ENCODE data around the gene C1QC.

Gene C1QC

DNA sequence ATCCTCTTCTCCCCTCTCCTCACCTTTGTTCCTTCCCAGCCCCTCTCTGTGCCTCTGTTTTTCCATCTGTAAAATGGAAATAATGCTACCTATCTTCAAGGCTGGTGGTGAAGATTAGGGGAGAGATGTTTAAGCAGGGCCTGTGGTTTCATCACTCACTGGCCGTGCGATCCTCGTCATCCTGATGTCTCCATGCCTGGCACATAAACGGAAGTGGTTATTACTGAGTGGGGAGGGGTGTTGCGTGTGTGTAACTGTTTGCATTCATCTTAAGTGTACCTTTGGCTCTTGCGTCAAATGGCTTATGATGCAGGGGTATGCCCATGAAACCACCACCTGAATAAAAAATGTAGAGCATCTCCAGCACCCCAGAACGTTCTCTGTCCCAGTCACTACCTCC lies 24.2 kb upstream of the C1QC start:
- no peak for DNase-seq (ENCODE audit: low read depth, low spot score)

DNA sequence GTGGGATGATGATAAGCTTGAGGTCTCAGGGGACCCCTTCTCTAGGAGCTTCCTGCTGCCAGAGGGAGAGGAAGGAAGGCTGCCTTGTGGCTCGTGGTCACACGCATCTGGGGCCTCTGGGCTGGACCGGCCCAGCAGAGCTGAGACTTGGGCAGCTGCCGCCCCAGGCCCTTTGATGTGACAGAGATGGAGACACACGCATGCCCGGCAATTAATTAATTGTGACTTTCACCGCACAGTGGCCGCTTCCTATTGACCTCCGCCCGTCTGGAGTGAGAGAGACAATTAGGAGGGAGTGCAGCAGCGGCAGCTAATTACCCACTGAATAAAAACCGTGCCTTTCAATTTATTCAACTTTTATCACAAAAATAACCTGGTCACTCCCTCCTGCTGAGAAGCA lies 23.6 kb upstream of the C1QC start:
- no peak for DNase-seq (ENCODE audit: low read depth, low spot score)

DNA sequence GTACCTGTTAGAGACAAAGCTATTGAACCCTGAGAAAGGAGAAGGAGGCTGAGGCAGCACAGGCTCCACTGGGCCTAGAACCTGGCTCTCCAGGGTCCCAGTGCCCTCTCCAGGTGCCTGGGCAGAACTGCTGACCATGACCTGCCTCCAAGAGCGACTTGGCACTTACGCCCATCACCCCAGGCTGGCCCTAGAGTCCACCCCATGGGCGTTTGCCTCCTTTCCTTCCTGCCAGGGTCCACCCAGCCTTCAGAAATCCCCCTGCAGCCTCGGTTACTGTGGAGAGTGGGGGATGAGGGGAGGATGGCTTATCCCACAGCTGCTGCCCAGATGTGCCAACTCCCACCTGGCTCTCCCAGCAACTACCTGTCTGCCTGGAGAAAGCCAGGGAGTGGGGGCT lies 21.7 kb upstream of the C1QC start:
- no peak for DNase-seq (ENCODE audit: low read depth, low spot score)

DNA sequence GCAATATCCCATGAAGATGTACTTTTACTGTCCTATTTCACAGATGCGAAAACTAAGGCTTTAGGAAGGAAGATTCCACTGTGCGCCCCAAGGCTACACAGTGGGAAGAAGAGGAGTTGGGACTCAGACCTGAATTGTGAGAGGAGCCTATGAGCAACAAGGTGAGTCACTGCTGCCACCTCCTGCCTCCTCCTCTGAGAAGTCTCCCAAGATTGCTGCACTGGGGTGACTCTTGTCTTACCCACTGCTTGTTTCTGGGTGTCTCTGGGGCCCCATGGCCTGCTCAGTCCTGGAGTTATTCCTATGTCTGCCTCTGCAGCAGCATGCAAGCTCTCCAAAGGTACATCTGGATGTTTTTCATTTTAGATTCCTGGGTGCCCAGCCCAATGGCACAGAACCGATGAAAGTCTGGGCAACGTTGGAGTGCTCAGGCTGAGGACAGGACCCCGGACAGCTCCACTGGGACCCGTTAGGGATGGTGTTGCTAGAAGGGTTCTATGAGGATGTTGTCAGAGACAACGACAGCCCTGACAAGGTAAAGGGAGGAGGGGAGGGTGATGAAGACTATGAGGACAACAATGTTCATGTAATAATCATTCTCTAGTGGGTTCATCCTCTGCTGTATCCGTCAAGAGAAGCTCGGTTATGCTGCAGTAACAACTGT lies 18.0 kb upstream of the C1QC start:
- DNase-seq (ENCODE audit: low read depth, low spot score), result peak; percentile 42

DNA sequence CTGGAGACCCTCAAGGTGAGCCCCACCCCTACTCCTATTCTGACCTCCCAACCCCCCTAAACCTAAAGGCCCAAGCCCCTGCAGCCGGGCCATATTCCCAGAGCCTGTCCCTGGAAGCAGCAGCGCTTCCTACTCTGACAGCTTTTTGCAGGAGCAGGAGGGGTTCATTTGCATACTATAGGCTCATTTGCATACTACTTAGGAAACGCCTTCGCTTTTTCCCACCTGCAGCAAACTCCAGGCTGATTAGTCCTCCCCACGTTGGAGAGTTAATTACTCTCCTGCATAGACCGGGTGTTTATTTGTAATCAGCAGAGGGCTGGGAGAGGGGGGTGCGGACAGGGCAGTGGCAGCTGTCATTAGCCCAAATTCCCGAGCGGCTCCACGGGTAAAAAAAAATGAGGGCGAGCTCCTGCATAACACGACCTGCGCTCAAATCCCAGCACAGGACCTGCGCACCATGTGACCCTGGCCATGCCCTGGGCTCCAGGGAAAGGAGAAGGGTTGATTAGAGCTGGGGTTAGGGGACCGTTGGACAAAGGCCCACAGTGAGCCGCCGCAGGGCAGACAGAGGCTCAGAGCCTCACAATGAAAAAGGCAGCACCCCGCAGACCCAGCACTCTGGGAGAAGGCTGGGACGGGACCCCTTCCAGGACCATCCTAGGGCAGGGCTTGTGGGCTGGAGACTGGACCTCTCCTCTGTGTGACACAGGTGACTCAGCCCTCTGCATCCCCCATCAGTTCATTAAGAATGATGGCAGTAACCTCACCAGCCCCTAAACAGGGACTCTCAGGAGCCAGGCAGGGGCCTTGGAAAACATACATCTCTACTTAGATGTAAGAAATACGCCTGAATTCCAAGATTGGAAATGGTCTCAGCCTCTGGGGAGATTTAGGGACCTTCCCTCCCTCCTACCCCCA lies 16.9 kb upstream of the C1QC start:
- DNase-seq (ENCODE audit: low read depth, low spot score), result no peak

DNA sequence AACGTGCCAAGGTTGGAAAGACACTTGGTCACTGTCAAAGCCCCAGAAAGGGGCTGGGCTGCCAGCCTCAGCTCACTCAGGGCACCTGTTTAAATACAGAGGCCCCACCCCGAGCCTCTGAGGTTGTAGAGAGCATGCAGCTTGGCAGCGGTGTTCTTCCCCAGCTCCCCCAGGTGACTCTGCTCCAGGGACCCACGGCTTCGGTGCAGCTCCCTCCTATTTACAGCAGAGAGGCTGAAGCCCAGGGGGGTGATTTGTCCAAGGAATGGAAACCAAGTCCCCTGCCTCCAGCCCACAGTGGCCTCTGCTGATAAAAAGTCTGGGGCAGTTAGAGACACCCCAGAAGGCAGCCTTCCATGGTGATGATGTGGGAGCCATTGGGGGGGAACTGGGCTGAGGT lies 16.1 kb upstream of the C1QC start:
- no peak for DNase-seq (ENCODE audit: low read depth, low spot score)

DNA sequence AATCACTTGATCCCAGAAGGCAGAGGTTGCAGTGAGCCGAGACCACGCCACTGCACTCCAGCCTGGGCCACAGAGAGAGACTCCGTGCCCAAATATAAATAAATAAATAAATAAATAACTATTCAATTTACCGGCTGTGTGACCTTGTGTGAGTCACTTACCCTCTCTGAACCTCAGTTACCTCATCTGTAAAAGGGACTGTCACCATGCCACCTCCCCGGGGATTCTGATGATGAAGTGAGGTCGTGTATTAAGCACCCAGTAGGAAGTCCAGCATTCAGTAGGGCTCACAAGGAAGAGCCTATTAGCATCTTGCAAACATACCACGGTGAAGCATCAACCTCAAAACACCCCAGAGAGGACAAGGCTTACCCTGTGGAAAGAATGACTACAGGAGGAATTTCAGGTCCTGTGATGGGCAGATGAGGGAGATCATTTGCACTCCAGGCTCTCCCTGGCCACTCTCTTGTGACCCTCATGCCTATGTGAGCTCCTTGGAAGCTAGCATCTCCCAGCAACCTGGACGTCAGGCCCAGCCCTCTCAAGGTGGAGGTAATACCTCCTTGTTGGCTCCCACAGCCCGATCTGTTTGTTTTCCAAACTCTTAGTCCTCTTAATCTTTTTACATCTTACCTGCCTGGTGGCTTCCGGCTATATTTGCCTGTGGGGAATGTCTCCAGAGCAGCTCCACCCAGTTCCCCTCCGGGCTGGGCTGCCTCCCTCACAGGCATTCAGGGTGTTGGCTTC lies 14.6 kb upstream of the C1QC start:
- no peak for DNase-seq (ENCODE audit: low read depth, low spot score)

DNA sequence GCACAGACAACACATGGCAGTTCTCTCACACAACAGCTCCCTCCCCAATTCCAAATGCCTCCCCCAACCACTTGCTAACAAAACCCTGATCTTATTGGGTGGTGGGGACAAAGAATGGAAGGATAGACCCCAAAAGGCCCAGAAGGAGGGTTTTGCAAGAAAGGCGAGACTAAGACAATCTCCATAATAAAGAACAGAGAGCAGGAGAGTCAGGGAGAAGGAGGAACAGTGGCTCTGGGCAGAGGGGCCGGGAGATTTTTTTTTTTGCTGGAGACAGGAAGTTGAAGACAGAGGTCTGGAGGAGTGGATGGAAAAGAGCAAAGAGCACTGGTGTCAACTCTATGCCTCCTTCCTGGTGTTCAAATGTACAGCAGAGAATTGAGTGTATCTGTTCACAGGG lies 13.5 kb upstream of the C1QC start:
- DNase-seq (ENCODE audit: low read depth, low spot score), result no peak

DNA sequence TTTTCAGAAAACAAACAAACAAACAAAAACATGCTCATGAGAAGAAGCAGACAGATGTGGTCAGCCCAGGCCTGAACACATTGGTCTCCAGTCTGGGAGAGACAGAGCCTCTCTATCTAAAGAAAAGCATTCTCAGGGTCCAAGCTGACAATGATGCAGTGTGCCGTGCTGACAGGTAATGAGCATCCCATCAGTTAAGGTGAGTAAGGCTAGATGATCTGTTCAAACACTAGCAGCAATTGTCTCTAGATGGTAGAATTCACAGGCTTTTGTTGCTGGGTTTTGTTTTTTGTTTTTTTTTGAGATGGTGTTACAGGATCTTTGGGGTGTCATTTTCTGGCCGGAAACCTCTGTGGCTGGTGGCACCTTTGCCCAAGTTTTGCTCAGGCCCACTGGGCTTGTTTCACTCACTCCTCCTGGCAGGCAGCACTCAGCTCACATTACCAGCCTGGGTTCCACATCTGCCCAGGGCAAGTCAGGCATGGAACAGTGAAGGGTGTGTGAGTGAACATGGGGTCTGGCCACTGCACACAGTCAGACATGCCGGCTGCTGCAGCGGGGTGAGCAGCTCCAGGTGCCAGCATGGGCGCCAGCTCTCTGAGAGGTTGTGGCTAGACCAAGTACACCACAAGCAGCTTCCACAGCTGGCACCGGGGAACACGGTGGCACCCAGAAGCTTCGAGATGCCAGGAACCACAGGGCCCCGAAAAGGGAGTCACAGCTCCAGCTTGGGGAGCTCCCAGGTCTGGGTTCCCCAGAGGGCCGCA lies 9.6 kb upstream of the C1QC start:
- no peak for DNase-seq (ENCODE audit: low read depth, low spot score)

DNA sequence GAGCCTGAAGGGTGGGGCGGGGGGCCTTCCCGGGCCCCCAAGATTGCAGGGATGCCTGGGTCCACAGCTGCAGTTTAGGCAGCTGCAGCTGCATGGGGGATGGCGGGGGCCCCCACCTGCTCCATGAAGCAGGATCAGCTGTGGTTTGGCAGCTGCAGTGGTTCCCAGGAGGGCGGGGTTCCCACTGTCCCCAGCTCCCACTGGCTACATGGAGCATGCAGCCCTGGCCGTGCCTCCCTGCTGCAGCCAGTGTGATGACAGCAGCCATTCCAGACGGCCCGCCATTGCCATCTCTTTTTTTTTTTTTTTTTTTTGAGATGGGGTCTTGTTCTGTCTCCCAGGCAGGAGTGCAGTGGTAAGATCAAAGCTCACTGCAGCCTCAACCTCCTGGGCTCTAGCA lies 8.0 kb upstream of the C1QC start:
- DNase-seq (ENCODE audit: low read depth, low spot score), result no peak

DNA sequence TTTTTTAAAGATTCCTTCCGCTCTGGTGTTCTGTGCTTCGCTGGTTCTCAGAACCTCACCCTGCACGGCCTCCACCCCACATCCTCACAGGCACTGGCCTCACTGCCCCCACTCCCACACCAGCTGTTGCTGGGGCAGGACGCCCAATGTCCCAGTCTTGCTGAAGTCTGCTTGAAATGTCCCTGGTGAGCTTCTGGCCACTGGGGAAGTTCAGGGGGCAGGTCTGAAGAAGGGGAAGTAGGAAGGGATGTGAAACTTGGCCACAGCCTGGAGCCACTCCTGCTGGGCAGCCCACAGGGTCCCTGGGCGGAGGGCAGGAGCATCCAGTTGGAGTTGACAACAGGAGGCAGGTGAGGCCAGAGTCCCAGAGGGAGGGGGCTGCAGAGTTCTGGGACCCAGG lies 7.1 kb upstream of the C1QC start, which contains the start of gene C1QA:
C1QA (plus strand) TSS at position 276 of the 400 bp plus-strand sequence. CDS start 989 bp downstream, outside the sequence.
- no peak for DNase-seq (ENCODE audit: low read depth, low spot score)

DNA sequence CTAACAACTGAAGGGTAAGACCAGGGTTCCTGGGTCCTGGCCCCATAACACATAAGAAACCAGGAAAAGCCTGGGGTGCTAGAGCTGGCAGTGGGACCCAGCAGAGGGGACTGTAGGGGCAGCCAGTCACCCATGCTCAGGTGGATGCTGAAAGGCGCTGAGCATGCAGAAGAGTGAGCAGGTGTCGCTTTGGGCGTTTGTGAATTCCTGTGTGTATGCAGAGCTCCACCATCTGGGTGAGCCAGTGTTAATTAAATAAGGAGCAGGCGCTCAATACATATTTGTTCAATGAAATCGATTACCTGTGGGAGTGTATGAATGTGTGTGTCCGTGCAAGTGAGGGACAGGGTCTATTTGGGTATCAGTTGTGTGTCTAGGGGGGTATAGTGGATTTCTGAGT lies 6.5 kb upstream of the C1QC start:
- DNase-seq (ENCODE audit: low read depth, low spot score), result no peak

DNA sequence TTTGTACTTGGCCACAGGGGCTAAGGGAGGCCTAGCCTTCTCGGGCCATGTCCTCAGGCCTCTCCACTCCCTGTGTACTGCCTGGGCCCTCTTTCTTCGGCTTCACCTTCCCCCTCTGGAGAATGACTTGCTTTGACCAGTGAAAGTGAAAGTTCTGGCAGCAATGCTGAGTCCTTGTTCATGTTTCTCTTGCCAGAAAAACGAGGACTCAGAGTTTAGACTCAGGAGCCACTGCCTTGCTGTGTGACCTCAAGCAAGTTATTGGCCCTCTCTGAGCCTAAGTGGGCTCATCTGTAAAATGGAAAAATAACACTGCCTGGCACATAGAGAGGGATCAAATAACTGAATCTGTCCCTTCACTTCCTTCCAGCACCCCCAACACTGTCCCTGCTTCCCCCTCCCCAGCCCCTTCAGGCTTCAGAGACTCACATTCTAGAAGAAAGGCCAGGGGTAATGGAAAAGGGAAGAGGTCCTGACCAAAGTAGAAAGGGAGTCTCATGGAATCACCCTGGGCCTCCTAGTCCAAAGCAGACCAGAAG lies 5.5 kb upstream of the C1QC start:
- no peak for DNase-seq (ENCODE audit: low read depth, low spot score)

DNA sequence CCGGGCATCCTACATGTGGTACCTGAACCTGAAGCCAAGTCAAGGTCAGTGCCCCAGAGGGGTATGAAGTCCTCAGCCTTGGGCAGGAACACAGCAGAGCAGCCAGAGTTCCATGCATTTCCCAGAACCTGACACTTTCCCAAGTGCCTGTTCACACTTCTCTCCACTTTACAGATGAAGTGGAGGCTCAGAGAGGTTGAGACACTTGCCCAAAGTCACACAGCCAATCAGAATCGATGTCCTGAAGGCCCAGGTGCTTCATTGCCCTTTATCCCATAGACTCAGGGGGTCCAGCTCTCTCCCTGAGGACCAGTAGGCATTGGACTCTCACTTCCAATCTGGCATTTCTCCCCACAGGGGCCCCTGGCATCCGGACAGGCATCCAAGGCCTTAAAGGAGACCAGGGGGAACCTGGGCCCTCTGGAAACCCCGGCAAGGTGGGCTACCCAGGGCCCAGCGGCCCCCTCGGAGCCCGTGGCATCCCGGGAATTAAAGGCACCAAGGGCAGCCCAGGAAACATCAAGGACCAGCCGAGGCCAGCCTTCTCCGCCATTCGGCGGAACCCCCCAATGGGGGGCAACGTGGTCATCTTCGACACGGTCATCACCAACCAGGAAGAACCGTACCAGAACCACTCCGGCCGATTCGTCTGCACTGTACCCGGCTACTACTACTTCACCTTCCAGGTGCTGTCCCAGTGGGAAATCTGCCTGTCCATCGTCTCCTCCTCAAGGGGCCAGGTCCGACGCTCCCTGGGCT lies 4.8 kb upstream of the C1QC start:
- DNase-seq (ENCODE audit: low read depth, low spot score), result no peak

DNA sequence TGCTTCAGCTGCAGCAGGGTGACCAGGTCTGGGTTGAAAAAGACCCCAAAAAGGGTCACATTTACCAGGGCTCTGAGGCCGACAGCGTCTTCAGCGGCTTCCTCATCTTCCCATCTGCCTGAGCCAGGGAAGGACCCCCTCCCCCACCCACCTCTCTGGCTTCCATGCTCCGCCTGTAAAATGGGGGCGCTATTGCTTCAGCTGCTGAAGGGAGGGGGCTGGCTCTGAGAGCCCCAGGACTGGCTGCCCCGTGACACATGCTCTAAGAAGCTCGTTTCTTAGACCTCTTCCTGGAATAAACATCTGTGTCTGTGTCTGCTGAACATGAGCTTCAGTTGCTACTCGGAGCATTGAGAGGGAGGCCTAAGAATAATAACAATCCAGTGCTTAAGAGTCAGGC lies 4.1 kb upstream of the C1QC start:
- peak; percentile 53 for DNase-seq (ENCODE audit: low read depth, low spot score)

DNA sequence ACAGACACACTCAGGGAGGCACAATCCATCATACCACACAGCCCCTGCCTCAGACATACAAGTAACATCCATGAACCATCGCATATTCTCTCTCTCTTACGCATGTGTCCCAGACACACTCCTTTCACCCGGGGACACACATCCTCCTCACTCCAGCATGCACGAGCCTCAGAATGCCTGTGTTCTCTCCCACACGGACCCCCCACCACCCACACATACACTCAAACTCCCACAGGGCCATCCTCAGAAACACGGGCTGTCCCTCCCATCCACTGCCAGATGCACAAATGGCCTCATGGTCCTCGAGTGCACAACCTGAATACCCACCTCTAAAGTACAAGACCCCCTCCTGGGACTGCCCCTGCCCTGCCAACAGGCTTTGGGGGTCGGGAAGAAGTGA lies 2.2 kb upstream of the C1QC start:
- DNase-seq (ENCODE audit: low read depth, low spot score), result no peak

DNA sequence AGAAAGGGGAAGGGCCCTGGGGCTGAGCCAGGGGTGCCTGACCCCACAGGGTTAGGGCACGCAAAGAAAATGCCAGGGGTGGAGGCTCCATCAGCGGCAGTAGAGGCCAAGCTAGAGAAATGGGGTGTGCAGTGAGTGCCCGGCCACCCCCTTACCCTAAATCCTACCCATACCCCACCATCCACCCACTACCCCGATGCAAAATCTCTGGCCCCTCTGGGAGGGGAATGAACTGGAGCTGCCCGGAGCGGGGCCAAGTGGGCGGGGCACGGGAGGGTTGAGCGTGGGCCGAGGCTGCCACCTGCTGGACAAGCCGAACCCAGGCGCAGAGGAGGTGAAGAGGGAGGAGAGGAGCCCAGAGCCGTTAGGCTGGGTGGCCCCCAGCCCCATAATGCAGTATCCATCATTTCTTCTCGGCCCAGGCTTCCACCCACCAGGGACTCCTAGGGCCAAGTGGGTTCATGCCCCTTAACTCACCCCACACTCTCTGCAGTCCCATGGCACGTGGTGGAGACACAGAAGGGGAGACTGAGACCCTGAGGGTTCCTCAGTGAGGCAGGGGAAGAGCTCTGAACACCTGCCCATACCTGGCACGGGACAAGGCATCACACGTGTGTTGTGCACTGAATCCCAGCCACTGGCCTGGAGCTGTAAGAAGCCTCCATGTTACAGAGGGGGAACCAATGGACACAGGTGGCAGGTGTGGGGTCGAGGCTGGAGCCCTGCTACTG lies 1.4 kb upstream of the C1QC start:
- DNase-seq (ENCODE audit: low read depth, low spot score), result peak; percentile 82

DNA sequence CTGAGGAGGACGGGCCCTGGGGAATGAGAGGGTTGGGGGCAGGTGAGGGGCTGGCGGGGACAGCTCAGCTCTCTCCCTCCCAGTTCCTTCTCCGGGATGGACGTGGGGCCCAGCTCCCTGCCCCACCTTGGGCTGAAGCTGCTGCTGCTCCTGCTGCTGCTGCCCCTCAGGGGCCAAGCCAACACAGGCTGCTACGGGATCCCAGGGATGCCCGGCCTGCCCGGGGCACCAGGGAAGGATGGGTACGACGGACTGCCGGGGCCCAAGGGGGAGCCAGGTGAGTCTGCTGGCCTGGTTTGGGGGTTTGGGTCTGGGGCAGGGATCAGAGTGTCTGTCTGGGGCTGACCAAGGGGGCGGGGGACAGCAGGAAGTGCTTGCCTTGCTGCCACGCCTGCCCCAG lies 495 bp downstream of the C1QC start:
- DNase-seq (ENCODE audit: low read depth, low spot score), result no peak

DNA sequence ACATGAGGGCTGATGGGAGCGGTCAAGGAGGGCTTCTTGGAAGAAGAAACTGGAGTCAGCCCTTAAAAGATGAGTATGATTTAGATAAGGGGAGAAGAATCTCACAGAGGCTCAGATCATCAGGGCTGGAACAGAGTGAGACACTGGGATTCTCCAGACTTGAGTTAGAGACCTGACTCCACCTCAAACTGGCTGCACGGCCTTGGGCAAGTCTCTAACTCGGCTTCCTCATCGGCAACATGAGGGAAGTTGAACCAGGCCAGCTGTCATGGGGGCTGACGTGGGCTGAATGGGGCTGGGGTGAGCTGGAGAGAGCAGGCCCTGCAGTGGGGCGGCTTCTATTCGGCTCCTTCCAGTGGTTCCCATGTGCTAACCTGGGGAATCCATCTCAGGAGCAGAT lies 2.5 kb downstream of the C1QC start:
- no peak for DNase-seq (ENCODE audit: low read depth, low spot score)

DNA sequence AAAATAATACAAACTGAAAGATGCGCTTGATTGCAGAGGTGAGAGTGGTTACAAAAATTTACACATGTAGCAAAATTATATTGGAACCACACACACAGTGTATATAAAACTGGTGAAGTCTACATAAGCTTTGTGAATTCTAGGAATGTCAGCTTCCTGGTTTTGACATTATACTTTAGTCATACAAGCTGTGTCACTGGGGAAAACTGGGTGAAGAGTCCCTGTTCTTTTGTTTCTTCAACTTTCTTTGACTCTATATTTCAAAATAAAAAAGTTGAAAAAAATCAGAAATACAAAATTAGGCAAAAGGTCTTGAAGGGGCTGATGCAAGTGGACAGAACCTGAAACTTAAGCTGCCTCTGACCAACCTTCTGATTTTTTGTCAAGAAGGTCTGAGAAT lies 3.0 kb downstream of the C1QC start:
- DNase-seq (ENCODE audit: low read depth, low spot score), result no peak

All from astrocyte of the hippocampus (primary cell).